HG03558 (cell line): Measurements from ENCODE around the gene GARRE1.

Source experiments
- ATAC-seq: cut with Tn5 transposase; IDR thresholded peaks from one replicate; pipeline ENCODE4 v1.9.1; 2021; ENCODE audit warnings: moderate number of reproducible peaks; ENCODE audit not compliant: unreplicated experiment; ENCODE audit errors: extremely low read depth

GARRE1 gene

GRCh38 chr19:34282611-34283519, 28.5 kb downstream of the GARRE1 start:
- no peak for ATAC-seq

GRCh38 chr19:34284505-34284904, 30.2 kb downstream of the GARRE1 start:
- ATAC-seq: no peak

GRCh38 chr19:34287662-34288140, 33.3 kb downstream of the GARRE1 start:
- ATAC-seq: no peak

GRCh38 chr19:34288381-34288780, 34.0 kb downstream of the GARRE1 start:
- ATAC-seq: no peak

- no peak for ATAC-seq
Measured at GRCh38 chr19:34291235-34291634, 36.9 kb downstream of the GARRE1 start.

GRCh38 chr19:34295103-34295502, 40.7 kb downstream of the GARRE1 start:
- ATAC-seq: no peak

GRCh38 chr19:34298891-34299520, 44.7 kb downstream of the GARRE1 start:
- no peak for ATAC-seq

- no peak for ATAC-seq
Measured at GRCh38 chr19:34299576-34299975, 45.2 kb downstream of the GARRE1 start.

GRCh38 chr19:34300380-34300779, 46.0 kb downstream of the GARRE1 start:
- no peak for ATAC-seq

GRCh38 chr19:34300962-34301361, 46.6 kb downstream of the GARRE1 start:
- no peak for ATAC-seq
